ENCODE results near the gene HELLS.
"Not testable (repeated sequence)": the region's sequence is repeated elsewhere in the genome, so short reads cannot be mapped to it uniquely, and the experiment has no call there.

Gene HELLS

DNA sequence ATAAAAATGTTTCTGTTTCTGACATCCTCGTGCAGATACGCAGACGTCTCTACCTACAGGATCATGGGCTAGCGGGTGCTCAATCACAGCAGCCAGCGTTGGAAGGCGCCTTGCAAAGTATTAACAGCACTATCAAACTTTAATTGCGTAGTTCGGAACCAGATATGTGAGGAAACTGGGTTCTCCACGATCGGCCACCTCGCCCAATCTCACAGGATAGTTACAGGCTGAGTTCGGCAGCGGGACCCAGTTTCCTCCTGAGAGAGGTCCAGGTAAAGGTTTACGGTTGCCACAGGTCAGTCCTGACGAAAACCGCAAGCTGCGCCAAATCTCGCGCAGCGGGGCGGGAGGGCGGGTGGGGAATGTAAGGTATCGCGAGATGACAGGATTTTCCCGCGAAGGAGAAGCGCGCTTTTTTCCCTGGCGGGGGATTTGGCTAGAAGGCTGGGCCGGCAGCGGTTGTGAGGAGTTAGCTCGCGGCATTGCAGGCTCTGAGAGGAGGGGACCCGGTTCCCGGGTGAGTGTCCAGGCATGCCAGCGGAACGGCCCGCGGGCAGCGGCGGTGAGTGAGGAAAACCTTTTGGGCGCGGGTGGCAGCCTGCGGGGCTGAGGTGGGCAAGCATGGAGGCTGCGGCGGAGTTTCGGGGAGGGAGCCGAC is at the start of gene HELLS:
Gene HELLS, plus strand, starts transcription at position 398 of the 658 bp plus-strand sequence. Its CDS starts 134 bp downstream, at position 532.
- DNase-seq (ENCODE audit: low spot score) = peak; percentile 41

DNA sequence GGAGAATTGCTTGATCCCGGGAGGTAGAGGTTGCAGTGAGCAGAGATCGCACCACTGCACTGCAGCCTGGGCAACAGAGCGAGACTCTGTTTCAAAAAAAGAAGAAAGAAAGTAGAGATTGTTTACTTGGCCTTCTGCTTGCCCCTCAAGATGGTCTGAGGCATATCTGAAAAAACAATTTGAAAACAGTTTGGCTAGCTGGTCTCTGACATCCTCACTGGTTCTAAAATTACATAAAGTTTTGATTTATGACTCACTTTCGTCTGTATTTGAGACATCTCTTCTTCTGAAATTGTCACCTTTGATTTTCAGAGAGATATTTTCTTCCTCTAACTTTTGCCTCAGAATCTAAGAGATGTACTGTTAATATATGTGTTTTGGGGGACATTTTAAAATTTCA is 49.6 kb upstream of the HELLS start:
- no peak for DNase-seq (ENCODE audit: low spot score)

DNA sequence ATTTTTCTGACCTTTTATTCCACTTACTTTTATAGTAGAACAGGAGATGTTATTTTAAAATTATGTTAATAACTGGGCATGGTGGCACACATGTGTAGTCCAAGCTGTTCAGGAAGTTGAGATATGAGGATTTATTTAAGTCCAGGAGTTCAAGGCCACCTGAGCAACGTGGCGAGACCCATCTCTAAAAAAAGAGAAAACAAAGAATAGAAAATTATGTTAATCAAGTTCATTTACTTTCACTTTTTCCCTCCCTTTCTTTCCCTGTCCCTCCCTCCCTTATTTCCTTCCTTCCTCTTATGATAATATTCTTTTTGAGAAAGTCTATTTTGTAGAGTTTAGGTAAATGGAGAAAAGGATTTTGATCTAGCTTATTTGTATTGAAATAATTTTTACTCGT is 48.9 kb upstream of the HELLS start:
- no peak for DNase-seq (ENCODE audit: low spot score)

DNA sequence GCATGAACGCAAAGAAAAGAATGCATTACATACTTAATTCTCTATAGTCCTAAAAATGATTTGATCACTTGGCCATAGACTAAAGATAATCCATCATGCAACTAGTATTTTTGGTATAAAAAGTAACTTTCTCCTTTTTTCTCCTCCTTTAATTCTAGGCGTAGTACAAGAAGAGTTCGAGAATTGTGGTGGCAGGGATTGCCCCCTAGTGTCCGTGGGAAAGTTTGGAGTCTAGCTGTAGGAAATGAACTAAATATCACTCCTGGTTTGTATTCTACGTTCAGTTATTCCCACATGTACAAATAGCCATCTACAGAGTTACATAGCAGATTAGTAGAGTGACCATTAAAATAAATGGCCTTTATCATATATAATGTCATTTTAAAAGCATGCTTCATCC is 45.5 kb upstream of the HELLS start:
- DNase-seq (ENCODE audit: low spot score) = no peak

DNA sequence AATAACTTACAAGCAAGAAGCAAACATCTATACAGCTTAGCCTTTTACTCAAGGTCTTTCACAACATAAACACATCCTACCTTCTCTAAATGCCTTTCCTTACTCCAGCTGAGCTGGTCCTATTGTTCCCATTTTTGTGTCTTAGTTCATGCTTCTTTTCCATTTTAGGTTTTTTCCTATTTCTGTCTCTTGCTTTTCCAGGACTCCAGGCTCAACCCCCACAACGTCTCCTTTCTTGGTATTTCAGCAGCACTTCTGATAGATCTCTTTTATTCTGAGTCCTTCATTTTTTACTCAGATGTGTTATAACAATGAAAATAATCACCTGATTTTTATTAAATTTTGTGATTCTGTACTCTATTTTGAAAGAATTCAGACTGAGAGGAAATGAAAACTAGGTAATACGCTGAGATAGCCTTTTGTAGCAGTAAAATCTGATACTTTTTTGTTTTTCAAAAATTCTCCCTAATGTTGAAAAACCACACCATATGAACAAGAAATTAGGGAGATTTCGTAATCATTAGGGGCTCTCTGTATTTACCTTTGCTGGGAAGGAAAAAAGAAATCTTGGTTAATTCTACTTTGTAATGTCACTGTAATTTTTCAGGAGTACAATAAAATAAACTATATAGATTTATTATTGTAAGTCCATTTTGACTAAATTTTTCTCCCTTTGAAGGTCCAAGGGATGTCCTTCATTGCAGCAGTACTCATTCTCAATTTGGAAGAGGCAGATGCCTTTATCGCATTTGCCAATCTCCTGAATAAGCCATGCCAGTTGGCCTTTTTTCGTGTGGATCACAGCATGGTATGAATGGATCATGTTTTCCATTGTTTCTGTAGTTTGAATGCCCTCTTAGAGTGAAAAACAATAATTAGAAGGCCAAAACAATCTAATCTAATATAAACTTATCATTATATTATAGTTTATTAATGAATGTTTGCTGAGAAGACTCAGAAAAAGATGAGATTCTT is 24.0 kb upstream of the HELLS start:
- peak; percentile 17 for DNase-seq (ENCODE audit: low spot score)

DNA sequence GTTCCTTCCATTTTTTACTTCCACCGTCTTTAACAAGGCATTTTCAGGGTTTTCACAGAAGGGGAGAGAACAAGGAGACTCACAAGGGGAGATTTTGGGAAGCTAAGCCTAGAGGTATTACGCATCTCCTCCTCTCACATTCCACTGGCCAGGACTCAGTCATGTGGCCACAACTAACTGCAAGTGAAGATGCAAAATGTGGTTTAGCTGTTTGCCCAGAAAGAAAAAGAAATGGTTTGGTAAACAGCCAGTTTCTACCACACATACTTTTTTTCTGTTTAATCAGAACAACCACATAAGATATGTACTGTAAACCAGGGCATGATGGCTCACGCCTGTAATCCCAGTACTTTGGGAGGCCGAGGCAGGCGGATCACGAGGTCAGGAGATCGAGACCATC is 21.4 kb upstream of the HELLS start:
- DNase-seq (ENCODE audit: low spot score) = no peak

DNA sequence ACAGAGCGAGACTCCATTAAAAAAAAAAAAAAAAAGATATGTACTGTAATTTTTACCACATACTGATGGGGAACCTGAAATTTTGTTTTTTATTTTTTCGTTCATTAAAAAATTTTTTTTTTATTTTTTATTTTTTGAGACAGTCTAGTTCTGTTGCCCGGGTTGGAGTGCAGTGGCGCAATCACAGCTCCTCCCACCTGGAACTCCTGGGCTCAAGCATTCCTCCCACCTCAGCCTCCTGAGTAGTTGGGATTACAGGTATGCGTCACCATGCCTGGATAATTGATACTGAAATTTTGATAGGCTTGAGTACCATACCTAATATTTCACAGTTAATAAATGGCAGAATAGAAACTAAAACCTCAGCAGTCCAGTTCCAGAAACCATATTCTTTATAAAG is 20.9 kb upstream of the HELLS start:
- no peak for DNase-seq (ENCODE audit: low spot score)

DNA sequence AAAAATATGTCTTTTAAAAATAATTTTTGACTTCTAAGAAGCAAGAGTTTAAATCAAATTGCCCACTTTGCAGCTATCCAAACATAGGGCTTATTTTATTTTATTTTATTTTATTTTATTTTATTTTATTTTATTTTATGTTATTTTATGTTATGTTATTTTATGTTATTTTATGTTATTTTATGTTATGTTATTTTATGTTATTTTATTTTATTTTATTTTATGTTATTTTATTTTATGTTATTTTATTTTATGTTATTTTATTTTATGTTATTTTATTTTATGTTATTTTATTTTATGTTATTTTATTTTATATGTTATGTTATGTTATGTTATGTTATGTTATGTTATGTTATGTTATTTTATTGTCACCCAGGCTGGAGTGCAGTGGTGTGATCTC is 14.0 kb upstream of the HELLS start:
- not testable (repeated sequence) for DNase-seq (ENCODE audit: low spot score)

DNA sequence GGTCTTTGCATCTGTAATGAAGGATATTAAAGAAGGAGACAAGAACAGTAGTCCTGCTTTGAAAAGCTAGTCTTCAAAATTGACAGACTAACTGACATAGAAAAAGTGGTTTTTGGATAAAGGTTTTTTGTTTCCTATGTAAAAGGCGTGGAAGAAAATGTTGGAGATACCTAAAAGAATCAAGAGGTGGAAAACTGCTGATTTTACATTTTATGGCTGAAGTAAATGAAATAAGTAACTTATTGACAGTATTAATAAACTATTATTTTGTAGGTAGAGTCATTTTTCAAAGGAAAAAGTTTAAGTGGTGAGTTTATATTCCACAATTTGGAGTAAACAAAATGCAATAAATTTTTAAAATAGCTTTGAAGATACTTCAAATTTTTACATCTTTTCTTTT is 12.6 kb upstream of the HELLS start:
- DNase-seq (ENCODE audit: low spot score) = no peak

DNA sequence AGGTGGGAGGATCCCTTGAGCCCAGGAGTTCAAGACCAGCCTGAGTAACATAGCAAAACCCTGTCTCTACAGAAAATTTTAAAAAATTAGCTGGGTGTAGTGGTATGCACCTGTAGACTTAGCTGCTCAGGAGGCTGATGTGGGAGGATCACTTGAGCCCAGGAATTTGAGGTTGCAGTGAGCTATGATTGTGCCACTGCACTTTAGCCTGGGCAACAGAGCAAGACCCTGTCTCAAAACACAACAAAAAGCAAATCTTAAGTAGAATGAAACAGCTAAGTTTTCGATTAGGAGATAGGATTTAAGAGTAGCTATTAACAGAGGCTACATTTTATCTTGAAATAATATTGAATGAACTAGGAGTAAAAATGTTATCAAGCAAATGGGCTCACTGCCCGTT is 3.3 kb upstream of the HELLS start:
- not testable (repeated sequence) for DNase-seq (ENCODE audit: low spot score)

DNA sequence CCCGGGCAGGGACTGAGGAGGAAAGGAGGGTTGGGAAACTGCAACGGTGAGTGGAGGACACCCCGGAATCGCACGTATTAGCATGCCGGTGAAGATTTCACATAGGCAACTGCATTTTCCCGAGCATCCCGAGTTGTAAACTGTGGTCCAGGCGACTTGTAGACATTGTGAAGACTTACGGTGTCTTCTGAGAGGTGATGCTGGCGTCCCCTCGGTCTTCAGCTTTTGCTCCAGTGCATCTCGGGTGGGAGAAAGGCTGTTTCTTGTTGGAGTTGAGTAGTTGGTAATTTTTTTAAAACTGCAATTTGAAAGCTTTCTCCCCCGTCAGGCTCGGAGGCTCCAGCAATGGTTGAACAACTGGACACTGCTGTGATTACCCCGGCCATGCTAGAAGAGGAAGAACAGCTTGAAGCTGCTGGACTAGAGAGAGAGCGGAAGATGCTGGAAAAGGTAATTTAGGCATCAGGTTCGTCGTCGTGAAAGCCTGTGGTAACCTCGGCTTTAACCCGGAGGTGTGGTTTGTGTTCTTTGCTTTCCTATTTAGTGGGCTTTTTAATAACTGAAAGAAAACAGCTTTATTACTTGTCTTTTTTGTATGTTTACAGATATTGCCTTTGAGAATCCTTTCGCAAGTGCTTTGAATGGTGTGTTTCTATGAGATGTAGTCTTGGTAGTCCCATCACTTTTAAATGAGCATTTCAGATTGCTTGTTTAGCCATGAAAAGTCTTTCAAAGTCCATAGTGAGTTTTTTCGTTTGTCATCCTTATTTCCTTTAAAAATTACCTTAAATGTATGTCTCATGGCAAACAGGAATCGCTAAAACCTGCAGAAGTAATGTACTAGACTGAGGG is 687 bp downstream of the HELLS start:
- no peak for DNase-seq (ENCODE audit: low spot score)

DNA sequence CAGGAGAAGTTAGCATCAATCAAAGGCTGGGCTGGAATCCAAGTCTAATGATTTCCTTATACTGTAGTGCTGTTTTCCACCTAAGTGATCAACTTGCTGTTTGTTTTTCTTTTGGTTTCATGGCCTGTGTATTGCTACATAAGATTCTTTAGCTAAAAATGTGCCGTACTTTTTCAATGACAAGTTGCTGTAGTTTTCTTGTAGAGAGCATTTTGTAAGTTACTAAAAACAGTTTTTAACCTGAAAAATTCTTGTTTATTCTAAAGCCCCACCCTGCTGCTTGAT is 1.3 kb downstream of the HELLS start:
- no peak for DNase-seq (ENCODE audit: low spot score)

DNA sequence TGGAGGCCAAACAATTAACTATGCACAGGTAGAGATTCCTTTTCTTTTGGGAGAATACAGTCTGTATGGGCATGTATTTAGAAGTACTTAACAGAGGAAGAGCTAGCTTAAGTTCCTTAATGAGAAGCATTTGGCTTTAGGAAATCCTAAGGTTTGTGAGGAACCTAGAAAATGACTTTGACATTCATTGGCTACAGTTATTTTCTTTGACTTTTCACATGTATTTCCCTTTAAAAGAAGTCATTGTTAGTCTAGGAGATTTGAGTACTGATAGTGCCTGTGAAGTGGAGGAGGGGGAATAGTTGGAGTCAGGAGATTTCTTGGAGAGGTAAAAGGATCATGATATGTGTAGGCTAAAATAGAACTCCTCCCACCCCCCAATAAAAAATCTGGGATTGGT is 3.6 kb downstream of the HELLS start:
- DNase-seq (ENCODE audit: low spot score) = no peak

DNA sequence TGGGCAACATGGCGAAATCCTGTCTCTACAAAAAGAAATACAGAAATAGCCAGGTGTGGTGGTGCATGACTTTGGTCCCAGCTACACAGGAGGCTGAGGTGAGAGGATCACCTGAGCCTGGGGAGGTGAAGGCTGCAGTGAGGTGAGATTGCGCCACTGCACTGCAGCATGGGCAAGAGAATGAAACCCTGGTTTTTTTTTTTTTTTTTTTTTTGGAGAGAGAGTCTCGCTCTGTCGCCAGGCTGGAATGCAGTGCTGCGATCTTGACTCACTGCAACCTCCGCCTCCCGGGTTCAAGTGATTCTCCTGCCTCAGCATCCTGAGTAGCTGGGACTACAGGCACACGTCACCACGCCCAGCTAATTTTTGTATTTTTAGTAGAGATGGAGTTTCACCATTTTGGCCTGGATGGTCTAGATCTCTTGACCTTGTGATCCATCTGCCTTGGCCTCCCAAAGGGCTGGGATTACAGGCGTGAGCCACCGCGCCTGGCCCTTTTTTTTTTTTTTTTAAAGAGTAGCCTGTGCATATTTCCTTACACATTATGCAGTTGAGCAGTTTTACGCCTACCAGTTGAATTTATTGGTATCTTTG is 22.2 kb downstream of the HELLS start:
- not testable (repeated sequence) for DNase-seq (ENCODE audit: low spot score)

DNA sequence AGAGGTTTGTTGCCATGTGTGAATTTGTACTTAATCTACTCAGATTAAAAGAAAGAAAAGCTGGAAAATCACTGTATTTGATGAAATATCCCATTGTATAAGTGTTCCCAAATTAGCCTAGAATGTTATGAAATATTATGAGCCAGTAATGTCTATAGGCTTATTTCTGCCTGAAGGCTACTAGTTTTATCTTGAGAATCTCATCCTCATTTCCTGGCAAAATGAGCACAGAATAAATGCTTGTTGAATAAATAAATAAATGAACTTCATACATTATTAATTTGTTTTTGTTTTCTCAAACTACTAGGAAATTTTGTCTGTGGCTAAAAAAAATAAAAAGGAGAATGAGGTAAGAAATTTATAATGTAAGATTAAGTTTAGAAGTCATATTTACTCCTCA is 25.5 kb downstream of the HELLS start:
- no peak for DNase-seq (ENCODE audit: low spot score)

DNA sequence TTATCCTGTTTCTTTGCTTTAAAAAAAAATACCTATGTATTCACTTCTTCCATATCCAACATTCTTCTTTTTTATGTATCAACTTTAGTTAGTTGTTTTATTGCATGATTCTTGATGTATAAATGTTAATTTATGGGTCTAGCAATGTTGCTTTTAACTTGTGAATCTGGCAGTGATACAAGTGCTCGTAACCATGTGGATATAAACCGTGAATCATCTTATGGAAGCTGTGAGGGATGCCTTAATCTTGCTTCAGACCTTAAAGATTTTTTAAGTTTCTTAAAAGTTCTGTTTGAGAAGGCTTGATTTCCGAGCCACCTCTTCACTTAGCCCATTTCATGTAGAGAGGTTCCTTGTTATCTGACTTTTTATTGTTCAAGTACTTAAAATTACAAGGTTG is 25.9 kb downstream of the HELLS start:
- no peak for DNase-seq (ENCODE audit: low spot score)

DNA sequence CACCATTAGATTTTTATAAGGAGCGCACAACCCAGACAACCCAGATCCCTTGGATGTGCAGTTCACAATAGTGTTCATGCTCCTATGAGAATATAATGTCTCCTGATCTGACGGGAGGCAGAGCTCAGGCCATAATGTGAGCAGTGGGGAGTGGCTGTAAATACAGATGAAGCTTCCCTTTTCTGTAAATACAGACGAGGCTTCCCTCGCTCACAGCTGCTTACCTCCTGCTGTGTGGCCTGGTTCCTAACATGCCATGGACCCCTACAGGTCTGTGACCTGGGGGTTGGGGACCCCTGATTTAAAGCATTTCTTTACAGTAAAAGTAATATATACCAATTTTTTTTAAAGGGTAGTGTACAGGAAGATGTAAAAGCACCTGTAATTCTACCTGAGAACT is 33.2 kb downstream of the HELLS start:
- DNase-seq (ENCODE audit: low spot score) = no peak

DNA sequence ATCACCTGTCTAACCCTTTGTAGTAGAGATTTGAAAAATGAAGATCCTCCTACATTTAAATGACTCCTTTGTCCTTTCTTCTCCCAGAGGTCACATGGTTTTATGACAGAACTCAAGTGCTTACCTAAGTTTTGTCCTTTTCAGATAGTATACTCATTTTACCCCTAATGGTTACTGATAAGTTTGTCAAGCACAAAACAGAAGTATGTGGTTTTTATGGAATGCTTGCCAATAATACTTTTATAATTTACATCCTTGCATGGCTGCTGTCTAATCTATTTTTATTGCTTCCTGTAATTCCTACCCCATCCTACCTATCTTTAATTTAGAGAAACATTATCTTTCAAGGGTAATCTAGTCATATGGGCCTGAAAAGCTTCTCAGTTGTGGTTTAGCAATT is 37.5 kb downstream of the HELLS start:
- no peak for DNase-seq (ENCODE audit: low spot score)

DNA sequence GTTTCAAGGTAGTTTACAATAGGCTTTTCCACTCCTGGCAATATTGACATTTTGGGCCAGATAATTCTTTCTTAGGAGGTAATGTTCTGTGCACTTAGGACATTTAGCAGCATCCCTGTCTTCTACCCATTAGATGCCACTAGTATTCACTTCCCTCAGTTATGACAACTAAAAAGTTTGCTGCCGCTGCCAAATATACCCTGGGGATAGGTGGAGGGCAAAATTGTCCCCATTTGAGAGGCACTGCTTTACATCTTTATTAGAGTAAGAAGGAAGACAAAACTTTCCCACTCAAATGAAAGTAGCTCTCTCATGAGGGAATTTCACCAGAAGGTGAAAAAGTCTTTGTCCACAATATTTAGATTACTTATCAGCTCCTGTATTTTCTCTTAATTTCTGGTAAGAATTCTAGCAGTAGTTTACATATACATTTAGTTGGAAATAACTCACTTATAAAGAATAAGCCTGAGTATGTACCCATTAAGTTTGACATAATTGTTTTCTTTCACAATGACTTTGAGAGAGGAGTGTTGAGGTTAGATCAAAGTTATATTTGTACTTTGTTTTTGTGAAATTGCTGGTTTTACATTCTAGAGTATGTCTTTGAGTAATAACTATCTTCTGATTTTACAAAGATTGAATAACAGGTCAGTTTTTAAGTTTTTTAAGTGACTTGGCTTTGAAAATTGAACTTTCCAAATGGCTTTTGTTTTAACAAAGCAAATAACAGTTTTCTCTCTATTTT is 46.0 kb downstream of the HELLS start:
- no peak for DNase-seq (ENCODE audit: low spot score)

DNA sequence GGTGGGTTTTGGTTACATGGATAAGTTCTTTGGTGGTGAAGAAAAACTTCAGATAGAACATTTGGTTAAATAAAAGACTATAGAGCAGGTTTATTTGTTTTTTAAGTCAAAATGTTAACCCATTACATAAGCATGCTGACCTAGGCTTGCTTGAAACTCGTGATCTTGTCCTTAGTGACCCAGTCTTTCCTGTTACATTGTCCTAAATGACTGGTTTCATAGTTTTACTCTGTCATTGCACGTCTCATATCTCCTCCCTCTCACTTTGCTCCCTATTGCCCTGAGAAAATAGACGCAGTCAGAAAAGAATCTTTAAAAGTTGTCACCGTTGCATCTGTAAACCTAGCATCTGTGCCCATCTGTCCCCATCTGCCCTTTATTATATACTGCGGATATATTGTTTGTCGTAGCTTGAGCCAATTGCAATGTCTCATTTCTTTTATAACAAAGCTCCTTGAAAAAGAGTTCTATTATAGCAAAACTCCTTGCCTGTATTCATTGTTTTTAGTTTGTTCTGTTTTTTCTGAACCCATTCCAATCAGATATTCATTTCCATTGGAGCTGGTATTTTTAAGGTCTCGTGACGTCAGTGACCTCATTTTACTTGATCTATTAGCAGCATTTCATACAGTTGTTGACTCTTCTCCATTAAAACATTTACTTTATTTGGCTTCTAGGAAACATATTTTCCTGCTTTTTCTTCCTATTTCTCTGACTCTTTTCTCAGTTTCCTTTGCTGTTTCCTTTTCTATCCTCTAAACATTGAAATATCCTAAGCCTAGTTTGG is 57.3 kb downstream of the HELLS start:
- DNase-seq (ENCODE audit: low spot score) = no peak

DNA sequence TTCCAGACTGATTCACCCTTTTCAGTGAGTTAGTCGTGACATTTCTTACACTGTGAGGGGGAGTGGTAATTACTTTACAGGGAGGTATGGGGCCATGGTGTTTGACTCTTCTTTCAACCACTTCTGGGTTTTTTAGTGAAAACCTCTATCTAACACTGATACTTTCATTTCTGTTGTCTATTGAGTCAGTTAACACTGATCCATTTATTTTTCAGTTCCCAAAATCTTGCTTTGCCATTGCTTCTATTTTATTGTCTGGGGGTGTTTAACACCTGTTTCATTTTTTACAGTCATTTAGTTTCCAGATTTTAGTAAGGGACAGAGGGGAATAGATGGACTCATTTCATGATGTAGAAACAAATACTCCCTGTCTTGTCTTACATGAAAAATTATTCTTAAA is 61.5 kb downstream of the HELLS start:
- DNase-seq (ENCODE audit: low spot score) = no peak

Data from globus pallidus (tissue), 1 donor.